NCI-H1048 (cell line): ENCODE measurements around the gene SIGLEC12.

Source experiments
- DNase-seq: peaks from one replicate; lab custom pipeline; 2025; lab: John Stamatoyannopoulos, UW

Gene SIGLEC12

DNA sequence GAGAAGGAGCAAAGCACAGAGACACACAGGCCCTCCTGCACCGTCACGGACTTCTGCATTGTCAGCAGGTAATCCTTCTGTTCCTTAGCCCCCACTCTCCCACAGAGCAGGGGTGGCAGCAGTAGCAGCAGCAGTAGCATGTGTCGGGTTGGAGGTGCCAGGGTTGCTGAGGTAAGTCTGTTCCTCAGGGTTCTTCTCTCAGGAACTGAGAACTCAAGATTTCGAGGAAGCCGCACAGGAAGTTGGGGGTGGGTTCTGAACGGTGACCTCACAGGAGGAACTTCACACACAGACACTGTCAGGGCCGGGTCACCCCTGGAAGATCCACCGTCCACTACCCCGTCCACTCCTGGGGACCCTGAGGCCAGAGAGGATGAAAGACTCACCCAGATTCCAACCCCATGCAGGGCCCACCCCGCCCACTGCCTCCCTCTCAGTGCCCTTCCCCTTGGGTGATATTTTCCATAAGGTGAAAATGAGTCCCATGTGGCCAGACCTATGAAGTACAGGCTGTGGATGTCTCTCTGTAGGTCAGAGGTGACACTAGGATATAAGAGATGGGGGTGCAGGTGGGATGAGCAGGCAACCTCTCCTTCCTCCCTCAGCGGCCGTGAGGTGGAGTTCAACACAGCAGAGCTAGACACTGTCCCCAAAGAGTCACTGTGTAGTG lies at the start of gene SIGLEC12:
SIGLEC12 (minus strand) TSS at position 207 of the 670 bp plus-strand sequence; CDS start at position 140, 67 bp downstream.
- no peak for DNase-seq

DNA sequence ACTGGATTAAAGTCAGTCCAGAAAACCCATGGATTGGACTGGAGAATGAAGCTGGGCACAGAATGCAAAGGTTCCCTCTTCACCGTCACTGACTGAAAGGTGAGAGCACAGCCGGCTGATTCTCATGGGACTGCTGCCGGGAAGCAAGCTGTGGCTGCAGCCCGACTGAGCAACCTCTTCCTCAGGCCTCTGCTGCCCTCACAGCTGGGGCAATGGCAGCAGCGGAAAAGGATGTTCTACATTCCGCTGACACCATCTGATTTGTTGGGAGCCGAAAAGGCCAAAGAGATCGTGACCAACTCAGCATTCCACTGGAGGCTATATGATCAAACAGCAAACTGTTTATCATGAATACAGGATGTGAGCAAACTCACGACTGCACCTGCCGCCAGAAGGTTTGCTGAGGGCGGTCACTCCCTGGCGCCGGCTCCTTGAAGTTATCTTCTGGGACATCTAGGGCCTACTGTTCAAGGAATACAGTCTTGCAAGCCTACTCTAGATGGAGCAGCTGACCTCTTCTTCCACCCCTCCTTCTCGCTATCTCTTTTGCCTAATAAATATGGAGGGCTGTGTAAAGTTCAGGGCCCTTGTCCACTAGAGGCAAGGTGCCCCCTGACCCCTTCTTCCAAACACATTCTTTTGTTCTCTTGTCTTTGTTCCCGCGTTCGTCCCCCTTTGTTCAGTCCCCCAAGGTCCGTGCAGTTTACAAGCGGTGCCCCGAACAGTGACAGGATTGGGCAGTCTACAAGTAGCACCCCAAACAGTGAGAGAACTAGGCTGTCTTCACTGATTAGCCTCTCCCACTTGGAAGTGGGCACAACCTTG lies 49.5 kb upstream of the SIGLEC12 start:
- DNase-seq = no peak

DNA sequence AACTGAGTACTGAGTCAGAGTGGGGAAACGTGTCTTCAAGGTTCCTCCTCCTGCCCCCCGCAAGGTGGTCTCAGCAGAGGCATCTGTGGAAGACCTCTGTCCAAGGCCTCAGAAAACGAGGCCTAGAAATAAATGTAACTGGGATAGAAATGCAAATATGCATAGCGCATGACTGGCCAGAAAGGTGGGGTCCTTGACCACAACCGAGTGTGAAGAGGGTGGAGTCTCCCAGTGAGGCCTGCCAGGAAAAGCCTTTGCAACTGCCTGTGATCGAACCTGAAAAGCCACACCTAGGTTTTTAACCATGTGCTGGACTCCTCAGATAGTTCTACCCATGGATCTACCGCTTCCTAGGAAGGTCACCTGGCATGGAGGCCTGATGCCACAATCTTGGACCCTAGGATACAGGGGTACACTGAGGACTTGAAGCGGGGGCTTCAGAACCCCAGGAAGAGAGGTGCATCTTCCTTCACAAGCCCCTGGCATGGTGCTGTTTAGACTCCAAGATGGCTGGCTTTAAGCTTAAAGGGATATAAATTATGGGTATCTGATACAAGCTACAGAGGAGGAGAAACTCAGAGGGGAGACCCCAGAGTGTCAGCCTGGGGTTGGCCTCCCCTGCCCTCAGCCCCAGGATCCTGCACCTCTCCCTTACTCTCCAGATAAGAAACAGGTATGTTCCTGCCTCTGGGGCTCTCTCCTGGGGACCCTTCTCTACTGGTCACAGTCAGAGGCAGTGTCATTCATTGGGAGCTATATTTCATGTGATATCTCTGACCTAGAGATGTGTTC lies 48.1 kb upstream of the SIGLEC12 start:
- DNase-seq = no peak

DNA sequence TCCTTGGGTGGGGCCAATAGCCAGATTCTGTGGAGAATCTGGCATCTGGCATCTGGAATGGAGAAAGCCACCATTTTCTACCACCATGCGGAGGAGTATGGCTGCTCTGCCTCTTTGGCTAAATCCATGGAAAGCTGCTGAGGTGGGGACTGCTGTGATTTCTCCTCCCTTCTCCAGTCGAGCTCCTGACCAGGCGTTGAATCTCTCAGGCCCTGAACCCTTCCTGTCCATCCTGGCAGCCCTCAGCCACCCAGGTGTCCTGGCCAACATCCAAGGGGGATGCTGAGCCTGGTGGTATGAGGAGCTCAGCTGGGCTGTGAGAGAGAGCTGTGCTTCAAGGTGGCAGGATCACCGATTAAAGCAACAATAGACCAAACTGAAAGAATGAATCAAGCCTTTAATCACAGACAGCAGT lies 47.3 kb upstream of the SIGLEC12 start:
- no peak for DNase-seq

DNA sequence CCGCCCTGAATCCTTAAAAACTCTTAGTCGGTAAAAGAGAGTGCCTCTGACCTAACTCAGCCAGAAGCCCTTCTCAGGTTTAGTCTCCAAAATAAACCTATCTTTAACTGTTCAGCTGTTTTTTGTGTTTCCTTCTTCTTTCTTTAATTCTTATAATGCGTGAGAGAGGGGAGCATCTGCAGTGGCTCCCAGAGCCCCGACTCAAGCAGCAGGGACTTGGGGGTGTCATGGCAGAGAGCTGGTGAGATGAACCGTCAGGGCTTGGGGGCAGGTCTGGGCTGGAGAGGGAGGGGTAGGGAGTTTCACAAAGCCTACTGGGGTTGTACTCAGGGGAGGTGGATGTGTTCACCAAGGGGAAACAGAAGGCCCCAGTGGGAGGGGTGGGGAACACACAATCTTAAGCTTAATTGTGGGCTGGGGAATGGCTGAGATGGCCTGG lies 46.6 kb upstream of the SIGLEC12 start:
- no peak for DNase-seq

DNA sequence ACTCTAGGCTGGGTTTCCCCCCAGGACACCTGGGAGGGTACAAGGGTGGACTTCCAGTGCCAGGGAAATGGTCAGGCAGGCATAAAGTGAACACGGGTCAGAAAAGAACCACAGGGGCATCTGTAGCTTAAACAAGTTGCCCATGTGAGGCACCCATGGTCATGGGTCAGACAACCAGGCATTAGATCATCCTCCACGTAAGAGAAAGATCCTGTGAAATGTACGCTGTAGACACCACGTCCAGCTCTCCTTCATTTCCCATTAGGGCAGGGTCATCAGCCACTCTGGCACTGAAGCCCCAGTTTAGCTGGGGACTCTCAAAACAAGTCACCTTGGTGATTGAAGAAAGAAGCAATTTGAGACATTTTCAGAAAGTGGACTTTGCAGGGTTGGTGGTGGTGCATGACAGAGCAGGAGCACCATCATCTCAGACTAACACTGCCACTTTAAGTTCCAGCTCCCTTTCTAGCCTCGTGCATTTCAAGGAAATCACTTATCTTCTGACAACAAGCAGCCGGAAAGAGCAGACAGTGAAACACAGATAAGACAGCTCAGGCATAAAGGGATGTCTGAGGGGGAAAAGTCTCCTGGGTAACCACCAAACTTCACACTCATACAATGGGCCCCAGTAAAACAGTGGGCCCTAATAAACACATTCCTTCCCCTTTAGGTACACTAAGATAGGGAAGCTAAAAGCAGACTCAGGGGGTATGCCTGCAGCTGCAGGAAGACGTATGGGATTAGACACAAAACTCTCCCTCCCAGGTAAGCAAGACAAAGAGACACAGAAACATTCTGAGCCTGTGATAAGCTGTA lies 46.0 kb upstream of the SIGLEC12 start:
- no peak for DNase-seq

DNA sequence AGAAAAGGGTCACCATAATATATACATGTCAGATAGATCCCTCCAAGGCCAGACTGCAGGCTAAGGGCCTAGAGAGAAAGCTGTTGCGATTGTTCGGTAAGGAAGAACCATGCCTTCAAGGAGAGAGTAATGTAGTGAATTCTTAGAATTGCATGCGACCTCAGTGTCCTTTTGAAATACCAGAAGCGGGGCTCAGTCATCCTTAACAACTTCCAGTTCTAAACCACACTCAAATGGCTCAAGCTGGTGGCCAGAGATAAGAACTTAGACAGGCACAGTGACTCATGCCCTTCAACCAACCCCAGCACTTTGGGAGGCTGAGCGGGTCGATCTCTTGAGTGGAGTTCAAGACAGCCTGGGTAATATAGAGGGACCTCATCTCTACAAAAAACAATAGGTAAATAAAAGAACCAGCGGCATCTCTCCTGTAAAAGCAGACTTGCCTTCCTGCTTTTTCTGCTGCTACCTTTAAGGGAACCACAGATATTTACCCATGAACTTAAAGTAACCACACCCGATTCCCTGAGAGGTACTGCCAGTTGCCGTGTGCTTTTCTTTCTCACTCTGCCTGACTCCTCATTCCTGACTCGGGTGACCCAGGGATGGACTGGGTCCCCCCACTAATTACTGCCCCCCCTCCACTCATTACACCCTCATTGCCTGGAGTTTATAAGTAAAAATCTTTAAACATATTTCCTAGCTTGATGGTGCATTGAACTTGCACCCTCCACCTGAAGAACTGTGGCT lies 45.2 kb upstream of the SIGLEC12 start:
- DNase-seq = no peak

DNA sequence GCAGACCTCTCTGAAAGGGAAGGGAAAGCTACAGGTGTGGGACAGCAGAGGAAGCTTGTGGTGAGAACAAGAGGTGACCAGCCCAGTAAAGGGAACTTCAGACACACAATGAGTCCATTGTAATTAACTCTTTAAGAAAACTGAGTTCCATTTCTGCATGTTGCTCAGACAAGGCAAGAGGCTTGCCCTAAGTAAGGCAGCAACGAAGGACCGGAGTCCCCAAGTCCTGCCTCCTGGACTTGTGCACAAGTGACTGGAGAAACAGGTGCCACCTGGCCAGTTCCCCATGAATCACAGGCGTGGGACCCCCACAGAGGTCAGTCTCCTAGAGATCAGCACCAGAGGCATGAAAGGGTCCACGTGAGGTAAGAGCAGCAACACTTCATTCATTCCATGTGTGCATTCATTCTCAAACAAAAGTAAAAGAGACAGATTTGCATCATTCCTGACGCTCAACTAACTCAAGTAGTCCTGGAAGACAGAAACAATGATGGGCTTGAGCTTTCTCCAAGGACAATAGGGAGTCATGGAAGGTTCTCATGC lies 44.6 kb upstream of the SIGLEC12 start:
- DNase-seq = no peak

DNA sequence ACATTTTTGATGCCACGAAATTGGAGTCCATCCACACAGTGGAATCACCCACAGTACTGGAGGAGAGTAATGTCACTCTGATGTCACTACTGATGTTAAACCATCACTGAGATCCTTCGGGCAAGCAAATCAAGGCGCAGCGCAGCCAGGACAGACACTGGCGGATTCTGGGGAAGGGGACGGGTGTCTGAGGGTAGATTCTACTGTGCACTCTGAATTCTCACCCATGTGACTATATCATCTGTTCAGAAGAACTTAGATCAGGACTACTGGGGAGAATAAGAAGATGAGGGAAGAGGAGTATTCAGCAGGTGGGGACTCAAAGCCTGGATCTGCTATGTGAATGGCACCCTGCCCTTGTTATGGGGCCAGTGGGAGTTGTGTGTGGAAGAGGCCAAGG lies 42.4 kb upstream of the SIGLEC12 start:
- no peak for DNase-seq

DNA sequence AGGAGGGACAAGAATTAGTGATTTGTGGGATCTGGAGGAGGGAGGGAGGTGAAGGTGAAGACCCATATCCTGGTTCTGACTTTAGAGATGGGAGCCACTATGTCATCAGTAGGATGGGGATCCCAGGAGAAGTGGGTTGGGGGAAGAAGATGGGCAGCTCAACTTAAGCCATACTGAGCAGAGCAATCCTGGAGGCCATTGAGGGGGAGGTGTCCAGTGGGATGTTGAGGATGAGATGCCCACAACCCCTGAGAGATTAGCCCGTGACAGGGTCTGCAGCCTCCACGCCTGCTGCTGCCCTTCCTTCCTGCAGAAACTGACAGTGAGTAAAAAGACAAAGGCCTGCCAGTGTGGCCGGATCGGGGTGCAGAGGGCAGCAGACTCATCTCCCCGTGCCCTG lies 41.1 kb upstream of the SIGLEC12 start:
- no peak for DNase-seq

DNA sequence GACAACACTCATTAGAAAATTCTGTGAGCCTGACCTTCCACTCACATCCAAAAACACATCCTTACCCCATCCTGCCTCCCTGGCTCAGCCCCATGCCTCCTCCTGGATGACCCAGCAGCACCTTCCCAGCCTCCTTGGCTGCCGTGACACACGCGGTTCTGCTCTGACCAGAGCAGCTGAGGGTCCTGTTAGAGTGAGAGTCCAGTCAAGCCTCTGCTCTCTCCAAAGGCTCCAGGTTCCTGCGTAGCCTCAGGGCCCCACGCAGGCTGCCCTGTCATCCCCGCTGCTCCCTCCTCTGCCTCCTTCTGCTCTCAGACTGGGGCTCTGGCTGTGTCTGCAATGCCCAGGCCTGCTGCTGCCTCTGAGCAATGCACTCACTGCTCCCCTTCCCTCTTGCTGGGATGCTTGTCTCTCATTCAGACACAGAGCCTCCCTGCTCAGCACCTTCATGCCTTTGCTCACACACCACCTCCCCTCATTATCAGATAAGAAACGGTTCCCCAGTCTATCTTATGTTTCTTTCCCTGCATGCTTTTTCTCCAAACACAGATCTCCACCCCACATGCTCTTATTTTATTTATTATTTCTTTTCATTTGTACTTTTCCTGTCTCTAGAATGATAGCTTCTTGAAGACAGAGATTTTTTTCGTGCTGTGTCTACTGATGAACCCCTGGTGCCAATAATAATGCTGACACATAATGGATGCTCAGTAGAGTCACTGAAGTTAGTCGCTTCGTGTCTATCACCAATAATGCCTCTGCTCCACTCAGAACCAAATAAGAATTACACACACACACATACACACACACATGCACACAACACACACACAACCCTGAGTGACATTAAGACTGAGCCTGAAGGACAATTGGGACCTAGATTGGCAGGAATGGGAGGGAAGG lies 40.1 kb upstream of the SIGLEC12 start:
- no peak for DNase-seq

DNA sequence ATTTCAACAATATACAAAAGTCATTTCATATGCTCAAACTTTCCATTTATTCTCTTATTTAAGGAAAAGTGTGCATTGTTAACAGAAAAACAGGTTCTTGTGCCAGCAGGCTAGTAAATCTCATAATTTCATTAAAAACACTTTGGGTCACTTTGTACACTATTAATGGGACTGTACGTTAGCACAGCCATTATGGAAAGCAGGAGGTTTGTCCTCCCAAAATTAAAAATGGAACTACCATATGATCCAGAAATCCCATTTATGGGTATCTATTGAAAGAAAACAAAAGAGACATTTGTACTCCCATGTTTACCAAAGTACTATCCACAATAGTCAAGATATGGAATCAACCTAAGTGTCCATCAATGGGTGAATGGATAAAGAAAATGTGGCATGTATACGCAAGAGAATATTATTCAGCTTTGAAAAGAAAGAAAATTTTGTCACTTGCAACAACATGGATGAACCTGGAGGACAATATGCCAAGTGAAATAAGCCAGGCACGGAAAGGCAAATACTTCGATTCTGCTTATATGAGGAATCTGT lies 38.3 kb upstream of the SIGLEC12 start:
- DNase-seq = no peak

DNA sequence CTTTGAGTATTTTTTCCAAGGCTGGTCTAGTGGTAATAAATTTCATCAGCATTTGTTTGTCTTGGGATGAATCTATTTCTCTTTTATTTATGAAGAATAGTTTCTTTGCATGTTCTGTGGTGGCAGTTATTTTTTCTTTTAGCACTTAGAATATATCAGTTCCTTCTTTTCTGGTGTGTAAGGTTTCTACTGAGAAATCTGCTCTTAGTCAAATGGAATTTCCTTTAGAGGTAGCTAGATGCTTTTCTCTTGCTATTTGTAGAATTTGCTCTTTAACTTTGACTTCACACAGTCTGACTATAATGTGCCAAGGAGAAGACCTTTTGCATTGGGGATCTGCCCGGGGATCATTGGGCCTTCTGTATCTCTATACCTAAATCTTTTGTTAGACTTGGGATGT lies 33.9 kb upstream of the SIGLEC12 start:
- DNase-seq = no peak

DNA sequence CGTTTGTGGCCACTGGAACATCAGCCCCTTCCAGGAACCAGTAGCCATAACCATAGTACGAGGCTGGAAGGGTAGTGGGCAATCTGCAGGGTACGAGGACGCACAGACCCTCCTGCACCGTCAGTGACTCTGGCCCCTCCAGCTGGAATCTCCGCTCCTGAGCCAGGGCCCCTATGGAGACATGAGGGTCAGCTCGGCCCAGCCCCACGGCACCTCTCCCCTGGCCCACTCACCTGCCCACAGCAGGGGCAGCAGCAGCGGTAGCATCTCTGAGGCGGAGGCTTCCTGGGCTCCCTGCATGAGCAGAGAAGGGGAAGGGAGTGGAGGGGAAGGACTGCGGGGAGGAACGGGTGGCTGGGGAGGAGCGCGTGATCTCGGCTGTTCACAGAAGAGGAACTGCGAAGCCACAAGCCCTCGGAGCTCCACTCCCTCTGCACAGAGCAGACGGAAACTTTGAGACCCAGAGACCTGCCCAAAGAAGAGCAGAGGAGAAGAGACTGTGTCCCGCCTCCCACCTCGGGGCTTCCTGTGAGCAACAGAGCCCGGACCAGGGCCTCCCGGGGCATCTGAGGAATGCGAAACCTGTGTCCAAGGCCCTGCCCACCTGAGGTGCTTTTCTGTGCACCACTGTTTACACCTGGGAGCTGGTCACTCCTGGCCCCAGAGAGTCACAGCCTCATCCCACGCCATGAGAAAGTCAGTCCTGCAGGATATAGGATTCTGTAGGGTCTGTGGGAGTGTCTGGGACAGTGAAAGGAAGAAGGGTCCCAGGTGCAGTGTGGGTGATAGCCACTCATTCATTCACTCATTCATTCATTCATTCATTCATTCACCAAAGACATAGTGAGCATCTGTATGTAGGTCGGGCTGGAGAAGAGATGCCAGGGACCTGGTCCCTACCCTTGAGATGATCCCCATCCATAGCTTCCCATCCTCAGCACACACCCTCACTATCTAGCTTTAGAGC lies 30.0 kb upstream of the SIGLEC12 start, which contains the start of gene SIGLEC6:
SIGLEC6 (minus strand) TSS at position 322 of the 967 bp plus-strand sequence; CDS start at position 300, 22 bp downstream.
- no peak for DNase-seq

DNA sequence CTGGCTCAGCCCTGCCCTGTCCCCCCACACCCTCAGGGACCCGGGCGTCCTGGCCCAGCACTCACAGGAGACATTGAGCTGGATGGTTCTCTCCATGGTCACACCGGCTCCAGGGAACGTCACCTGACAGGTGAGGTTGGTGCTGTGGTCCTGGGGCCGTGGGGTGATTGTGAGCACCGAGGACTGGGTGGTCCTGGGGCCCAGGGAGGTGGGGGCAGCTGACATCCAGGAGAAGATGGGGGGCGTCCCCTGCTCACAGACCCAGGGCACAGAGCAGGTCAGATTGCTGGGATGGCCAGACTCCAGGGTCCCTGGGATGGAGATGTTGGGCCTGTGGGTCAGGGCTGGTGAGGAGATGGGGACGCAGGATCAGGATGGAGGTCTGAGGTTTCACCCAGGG lies 29.0 kb upstream of the SIGLEC12 start:
- DNase-seq = no peak

DNA sequence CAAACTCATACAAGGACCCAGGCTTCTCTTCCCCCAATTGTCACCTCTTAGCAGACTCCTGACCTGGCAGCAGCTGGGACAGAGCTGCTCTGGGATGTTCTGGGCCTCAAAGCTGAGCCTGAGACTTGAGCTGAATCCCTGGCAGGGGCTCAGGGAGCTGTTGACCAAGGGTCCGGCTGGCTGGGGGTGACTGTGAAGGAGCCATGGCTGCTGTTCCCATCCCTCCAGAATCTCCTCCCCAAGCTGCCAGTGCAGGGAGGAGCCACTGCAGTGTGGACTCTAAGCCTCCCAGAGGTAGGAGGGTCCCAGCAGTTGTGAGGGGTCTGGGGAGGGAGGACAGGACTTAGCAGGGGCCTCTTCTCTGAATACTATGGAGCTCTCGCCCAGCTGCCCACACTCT lies 27.7 kb upstream of the SIGLEC12 start:
- DNase-seq = no peak

DNA sequence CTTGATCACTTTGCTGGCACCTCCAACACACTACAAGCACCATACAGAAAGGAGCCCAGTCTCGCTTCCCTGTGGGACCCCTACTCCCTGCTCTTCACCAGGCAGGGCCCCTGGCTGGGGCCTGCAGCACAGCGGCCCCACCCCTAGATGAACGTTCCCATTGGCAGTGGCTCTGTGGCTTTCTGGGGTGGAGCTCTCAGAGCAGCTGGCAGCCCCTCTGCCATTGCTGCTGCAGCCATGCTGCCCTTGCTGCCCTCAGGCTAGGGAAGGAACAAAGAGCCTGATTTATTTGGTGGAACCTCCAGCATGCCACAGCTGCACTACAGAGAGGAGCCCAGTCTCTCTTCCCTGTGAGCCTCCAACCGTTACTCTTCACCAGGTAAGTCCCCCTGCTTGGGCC lies 24.1 kb upstream of the SIGLEC12 start:
- DNase-seq = no peak

DNA sequence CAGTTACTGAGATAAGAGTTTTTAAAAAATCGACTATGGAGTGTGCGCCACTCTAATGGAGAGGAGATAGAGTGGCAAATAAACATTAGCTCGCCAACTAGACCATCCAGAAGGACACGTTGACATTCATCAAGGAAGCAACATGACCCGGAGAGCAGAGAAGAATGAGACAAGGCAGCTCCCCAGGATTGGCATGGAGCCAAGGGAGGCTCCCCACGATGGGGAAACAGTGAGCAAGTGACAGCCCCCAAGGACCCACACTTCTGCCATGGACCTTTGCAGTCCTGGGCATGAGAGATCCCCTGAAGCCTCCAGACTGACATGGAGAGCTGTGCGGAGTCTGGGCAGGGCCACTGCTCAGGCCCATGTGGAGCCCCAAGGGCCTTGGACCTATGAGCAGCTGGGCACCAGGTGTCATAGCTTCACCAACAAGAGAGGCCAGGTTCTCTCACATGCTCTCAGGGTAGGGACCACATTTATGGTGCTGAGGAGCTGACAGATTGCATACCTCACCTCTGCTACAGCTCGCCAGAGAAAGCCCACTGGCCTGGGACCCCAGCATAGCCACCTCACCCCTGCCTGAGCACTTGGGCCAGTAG lies 23.2 kb upstream of the SIGLEC12 start:
- DNase-seq = no peak
